ENCODE measurements around the gene IGFBP4. TPM values are rescaled to one million over a fixed set of nuclear protein-coding genes. Genes with fewer than 3 reads are reported as not detected.

Gene IGFBP4
- total and polyA plus RNA-seq, 2 of the 13 experiments (the other 11 are each of a cell fraction or from before 2014, with no cell fraction given) = 4.1 to 49.0 TPM

DNA sequence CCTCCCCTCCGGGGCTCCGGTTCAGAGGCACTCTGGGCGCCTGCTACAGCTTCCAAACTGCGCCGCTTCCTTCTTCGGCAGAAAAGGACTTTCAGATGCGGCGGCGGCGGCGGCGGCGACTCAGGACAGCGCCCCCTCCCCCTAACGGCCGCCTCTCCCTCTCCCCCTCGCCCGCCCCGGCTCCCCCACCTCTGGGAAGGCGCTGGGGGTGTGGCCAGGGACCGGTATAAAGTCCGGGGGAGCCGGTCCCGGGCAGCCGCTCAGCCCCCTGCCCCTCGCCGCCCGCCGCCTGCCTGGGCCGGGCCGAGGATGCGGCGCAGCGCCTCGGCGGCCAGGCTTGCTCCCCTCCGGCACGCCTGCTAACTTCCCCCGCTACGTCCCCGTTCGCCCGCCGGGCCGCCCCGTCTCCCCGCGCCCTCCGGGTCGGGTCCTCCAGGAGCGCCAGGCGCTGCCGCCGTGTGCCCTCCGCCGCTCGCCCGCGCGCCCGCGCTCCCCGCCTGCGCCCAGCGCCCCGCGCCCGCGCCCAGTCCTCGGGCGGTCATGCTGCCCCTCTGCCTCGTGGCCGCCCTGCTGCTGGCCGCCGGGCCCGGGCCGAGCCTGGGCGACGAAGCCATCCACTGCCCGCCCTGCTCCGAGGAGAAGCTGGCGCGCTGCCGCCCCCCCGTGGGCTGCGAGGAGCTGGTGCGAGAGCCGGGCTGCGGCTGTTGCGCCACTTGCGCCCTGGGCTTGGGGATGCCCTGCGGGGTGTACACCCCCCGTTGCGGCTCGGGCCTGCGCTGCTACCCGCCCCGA lies at the start of gene IGFBP4 (continued):
- TF ChIP-seq, protein P1, sequence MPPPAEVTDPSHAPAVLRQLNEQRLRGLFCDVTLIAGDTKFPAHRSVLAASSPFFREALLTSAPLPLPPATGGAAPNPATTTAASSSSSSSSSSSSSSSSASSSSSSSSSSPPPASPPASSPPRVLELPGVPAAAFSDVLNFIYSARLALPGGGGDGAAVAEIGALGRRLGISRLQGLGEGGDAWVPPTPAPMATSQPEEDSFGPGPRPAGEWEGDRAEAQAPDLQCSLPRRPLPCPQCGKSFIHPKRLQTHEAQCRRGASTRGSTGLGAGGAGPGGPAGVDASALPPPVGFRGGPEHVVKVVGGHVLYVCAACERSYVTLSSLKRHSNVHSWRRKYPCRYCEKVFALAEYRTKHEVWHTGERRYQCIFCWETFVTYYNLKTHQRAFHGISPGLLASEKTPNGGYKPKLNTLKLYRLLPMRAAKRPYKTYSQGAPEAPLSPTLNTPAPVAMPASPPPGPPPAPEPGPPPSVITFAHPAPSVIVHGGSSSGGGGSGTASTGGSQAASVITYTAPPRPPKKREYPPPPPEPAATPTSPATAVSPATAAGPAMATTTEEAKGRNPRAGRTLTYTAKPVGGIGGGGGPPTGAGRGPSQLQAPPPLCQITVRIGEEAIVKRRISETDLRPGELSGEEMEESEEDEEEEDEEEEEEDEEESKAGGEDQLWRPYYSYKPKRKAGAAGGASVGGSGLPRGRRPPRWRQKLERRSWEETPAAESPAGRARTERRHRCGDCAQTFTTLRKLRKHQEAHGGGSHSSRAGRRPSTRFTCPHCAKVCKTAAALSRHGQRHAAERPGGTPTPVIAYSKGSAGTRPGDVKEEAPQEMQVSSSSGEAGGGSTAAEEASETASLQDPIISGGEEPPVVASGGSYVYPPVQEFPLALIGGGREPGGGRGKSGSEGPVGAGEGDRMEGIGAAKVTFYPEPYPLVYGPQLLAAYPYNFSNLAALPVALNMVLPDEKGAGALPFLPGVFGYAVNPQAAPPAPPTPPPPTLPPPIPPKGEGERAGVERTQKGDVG (CRISPR knock-in tag; IDR thresholded peaks at IDR 0.05; ENCODE audit: borderline replicate concordance) = no peak
- TF ChIP-seq, protein P2, sequence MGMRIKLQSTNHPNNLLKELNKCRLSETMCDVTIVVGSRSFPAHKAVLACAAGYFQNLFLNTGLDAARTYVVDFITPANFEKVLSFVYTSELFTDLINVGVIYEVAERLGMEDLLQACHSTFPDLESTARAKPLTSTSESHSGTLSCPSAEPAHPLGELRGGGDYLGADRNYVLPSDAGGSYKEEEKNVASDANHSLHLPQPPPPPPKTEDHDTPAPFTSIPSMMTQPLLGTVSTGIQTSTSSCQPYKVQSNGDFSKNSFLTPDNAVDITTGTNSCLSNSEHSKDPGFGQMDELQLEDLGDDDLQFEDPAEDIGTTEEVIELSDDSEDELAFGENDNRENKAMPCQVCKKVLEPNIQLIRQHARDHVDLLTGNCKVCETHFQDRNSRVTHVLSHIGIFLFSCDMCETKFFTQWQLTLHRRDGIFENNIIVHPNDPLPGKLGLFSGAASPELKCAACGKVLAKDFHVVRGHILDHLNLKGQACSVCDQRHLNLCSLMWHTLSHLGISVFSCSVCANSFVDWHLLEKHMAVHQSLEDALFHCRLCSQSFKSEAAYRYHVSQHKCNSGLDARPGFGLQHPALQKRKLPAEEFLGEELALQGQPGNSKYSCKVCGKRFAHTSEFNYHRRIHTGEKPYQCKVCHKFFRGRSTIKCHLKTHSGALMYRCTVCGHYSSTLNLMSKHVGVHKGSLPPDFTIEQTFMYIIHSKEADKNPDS (CRISPR knock-in tag; IDR thresholded peaks at IDR 0.05) = no peak
- TF ChIP-seq ZBTB3 (CRISPR knock-in tag; IDR thresholded peaks at IDR 0.05; ENCODE audit: borderline replicate concordance, low read depth) (no peak), SALL1 (CRISPR knock-in tag; IDR thresholded peaks at IDR 0.05) (peak; percentile 89), PAWR (CRISPR knock-in tag; IDR thresholded peaks at IDR 0.05; ENCODE audit: borderline replicate concordance) (no peak), NR2F1 (CRISPR knock-in tag; IDR thresholded peaks at IDR 0.05) (no peak), HMGA1 (CRISPR knock-in tag; conservative IDR thresholded peaks at IDR 0.05) (no peak), HNF4G (IDR thresholded peaks at IDR 0.05; ENCODE audit: borderline replicate concordance, low read depth, low read length) (0 out of 2 replicates have a peak, but pooled peaks have one; percentile 9), HNF4G (CRISPR knock-in tag; IDR thresholded peaks at IDR 0.05; ENCODE audit: borderline replicate concordance, low read depth) (0 out of 2 replicates have a peak, but pooled peaks have one; percentile 38), MEIS1 (CRISPR knock-in tag; IDR thresholded peaks at IDR 0.05; ENCODE audit: borderline replicate concordance) (peak; percentile 67; the same call in 1 of the 2 replicates), SIX1 (CRISPR knock-in tag; IDR thresholded peaks at IDR 0.05; ENCODE audit: borderline replicate concordance) (no peak), ERF (CRISPR knock-in tag; IDR thresholded peaks at IDR 0.05) (peak; percentile 71; the same call in 1 of the 2 replicates)
- TF ChIP-seq, protein P3, sequence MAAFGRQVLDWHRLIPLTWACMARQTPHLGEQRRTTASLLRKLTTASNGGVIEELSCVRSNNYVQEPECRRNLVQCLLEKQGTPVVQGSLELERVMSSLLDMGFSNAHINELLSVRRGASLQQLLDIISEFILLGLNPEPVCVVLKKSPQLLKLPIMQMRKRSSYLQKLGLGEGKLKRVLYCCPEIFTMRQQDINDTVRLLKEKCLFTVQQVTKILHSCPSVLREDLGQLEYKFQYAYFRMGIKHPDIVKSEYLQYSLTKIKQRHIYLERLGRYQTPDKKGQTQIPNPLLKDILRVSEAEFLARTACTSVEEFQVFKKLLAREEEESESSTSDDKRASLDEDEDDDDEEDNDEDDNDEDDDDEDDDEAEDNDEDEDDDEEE (CRISPR knock-in tag; IDR thresholded peaks at IDR 0.05) = no peak
- TF ChIP-seq, protein P4, sequence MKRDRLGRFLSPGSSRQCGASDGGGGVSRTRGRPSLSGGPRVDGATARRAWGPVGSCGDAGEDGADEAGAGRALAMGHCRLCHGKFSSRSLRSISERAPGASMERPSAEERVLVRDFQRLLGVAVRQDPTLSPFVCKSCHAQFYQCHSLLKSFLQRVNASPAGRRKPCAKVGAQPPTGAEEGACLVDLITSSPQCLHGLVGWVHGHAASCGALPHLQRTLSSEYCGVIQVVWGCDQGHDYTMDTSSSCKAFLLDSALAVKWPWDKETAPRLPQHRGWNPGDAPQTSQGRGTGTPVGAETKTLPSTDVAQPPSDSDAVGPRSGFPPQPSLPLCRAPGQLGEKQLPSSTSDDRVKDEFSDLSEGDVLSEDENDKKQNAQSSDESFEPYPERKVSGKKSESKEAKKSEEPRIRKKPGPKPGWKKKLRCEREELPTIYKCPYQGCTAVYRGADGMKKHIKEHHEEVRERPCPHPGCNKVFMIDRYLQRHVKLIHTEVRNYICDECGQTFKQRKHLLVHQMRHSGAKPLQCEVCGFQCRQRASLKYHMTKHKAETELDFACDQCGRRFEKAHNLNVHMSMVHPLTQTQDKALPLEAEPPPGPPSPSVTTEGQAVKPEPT (CRISPR knock-in tag; IDR thresholded peaks at IDR 0.05; ENCODE audit: low read depth) = peak; percentile 79
- TF ChIP-seq, protein P5, sequence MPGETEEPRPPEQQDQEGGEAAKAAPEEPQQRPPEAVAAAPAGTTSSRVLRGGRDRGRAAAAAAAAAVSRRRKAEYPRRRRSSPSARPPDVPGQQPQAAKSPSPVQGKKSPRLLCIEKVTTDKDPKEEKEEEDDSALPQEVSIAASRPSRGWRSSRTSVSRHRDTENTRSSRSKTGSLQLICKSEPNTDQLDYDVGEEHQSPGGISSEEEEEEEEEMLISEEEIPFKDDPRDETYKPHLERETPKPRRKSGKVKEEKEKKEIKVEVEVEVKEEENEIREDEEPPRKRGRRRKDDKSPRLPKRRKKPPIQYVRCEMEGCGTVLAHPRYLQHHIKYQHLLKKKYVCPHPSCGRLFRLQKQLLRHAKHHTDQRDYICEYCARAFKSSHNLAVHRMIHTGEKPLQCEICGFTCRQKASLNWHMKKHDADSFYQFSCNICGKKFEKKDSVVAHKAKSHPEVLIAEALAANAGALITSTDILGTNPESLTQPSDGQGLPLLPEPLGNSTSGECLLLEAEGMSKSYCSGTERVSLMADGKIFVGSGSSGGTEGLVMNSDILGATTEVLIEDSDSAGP (CRISPR knock-in tag; IDR thresholded peaks at IDR 0.05; ENCODE audit: borderline replicate concordance) = peak; percentile 23
- TF ChIP-seq, protein P6, sequence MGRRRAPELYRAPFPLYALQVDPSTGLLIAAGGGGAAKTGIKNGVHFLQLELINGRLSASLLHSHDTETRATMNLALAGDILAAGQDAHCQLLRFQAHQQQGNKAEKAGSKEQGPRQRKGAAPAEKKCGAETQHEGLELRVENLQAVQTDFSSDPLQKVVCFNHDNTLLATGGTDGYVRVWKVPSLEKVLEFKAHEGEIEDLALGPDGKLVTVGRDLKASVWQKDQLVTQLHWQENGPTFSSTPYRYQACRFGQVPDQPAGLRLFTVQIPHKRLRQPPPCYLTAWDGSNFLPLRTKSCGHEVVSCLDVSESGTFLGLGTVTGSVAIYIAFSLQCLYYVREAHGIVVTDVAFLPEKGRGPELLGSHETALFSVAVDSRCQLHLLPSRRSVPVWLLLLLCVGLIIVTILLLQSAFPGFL (CRISPR knock-in tag; IDR thresholded peaks at IDR 0.05) = no peak

Data from HepG2 (cell line).